Measurements from ENCODE around the gene RXFP3. TPM values are rescaled to one million over a fixed set of nuclear protein-coding genes. Genes with fewer than 3 reads are reported as not detected.

Gene RXFP3
- polyA plus RNA-seq, 1 donor (not counting 4 experiments of a cell fraction or from before 2014, with no cell fraction given): not detected

- no peak overlapping the region for H3K9ac ChIP-seq (ENCODE audit: control insufficient read depth, extremely low read depth, insufficient read depth, low read length)
- H3K4me1 ChIP-seq (ENCODE audit: control insufficient read depth, extremely low read depth, insufficient read depth, low read length): no peaks in the 10 kb centered on the region
- no peaks in the 10 kb centered on the region for H3K79me2 ChIP-seq (ENCODE audit: control insufficient read depth, insufficient read depth, low read length)
- no peak overlapping the region for H3K27ac ChIP-seq (ENCODE audit: control insufficient read depth, insufficient read depth, low read length)
- H2AFZ ChIP-seq (ENCODE audit: control insufficient read depth, low read length): no peak overlapping the region
- no peaks in the 10 kb centered on the region for H3K9me1 ChIP-seq (ENCODE audit: control insufficient read depth, extremely low read depth, insufficient read depth, low read length)
- FAIRE-seq (no peak), DNase-seq (ENCODE audit: low read depth, low spot score) (no peak)
- H4K20me1 ChIP-seq (ENCODE audit: control insufficient read depth, extremely low read depth, insufficient read depth, low read length): no peaks in the 10 kb centered on the region
- H3K9me3 ChIP-seq (ENCODE audit: control insufficient read depth, low read depth, low read length): no peaks in the 10 kb centered on the region
- TF ChIP-seq CTCF (optimal IDR thresholded peaks at IDR 0.05 in 1 of 3, IDR thresholded peaks at IDR 0.05 in 1 of 3, conservative IDR thresholded peaks at IDR 0.05 in 1 of 3; ENCODE audit: extremely low read depth in 1 of 3, insufficient read depth in 2 of 3, low read length in 3 of 3): no peak
- no peak for TF ChIP-seq EZH2 (IDR thresholded peaks at IDR 0.05; ENCODE audit: low read length)
- dilution Hi-C loops (cut with MboI; ENCODE audit: extremely low pct_ligation_motif_present, low sequenced_read_pairs): no loop called here
- H3K4me3 ChIP-seq (ENCODE audit: control insufficient read depth in 2 of 3, extremely low read depth in 1 of 3, insufficient read depth in 2 of 3, low read depth in 1 of 3, low read length in 3 of 3): no peak overlapping the region
- H3K4me2 ChIP-seq (ENCODE audit: control insufficient read depth, extremely low read depth, insufficient read depth, low read depth, low read length): no peak overlapping the region
- peaks cover 11% of the 10 kb centered on the region for H3K27me3 ChIP-seq (ENCODE audit: control insufficient read depth, extremely low read depth, insufficient read depth, low read length)
- no peaks in the 10 kb centered on the region for H3K36me3 ChIP-seq (ENCODE audit: control insufficient read depth in 2 of 2, extremely low read depth in 1 of 2, insufficient read depth in 2 of 2, low read length in 2 of 2)
These were observed 40.1 kb downstream of the RXFP3 start for GRCh38 chr5:33976307-33976706.

- Histone ChIP-seq H3K79me2 (ENCODE audit: control insufficient read depth, insufficient read depth, low read length) (no peaks in the 10 kb centered on the region), H3K9me3 (ENCODE audit: control insufficient read depth, low read depth, low read length) (no peaks in the 10 kb centered on the region), H3K36me3 (ENCODE audit: control insufficient read depth in 2 of 2, extremely low read depth in 1 of 2, insufficient read depth in 2 of 2, low read length in 2 of 2) (no peaks in the 10 kb centered on the region), H3K27me3 (ENCODE audit: control insufficient read depth, extremely low read depth, insufficient read depth, low read length) (peaks cover 11% of the 10 kb centered on the region), H3K27ac (ENCODE audit: control insufficient read depth, insufficient read depth, low read length) (no peak overlapping the region), H3K4me1 (ENCODE audit: control insufficient read depth, extremely low read depth, insufficient read depth, low read length) (no peaks in the 10 kb centered on the region), H3K9ac (ENCODE audit: control insufficient read depth, extremely low read depth, insufficient read depth, low read length) (no peak overlapping the region), H4K20me1 (ENCODE audit: control insufficient read depth, extremely low read depth, insufficient read depth, low read length) (no peaks in the 10 kb centered on the region), H3K4me3 (ENCODE audit: control insufficient read depth in 2 of 3, extremely low read depth in 1 of 3, insufficient read depth in 2 of 3, low read depth in 1 of 3, low read length in 3 of 3) (no peak overlapping the region), H3K4me2 (ENCODE audit: control insufficient read depth, extremely low read depth, insufficient read depth, low read depth, low read length) (no peak overlapping the region), H3K9me1 (ENCODE audit: control insufficient read depth, extremely low read depth, insufficient read depth, low read length) (no peaks in the 10 kb centered on the region), H2AFZ (ENCODE audit: control insufficient read depth, low read length) (no peak overlapping the region)
- no peak for FAIRE-seq
- dilution Hi-C loops (cut with MboI; ENCODE audit: extremely low pct_ligation_motif_present, low sequenced_read_pairs): no loop called here
- DNase-seq (ENCODE audit: low read depth, low spot score): no peak
- TF ChIP-seq EZH2 (IDR thresholded peaks at IDR 0.05; ENCODE audit: low read length): no peak
- TF ChIP-seq CTCF (optimal IDR thresholded peaks at IDR 0.05 in 1 of 3, IDR thresholded peaks at IDR 0.05 in 1 of 3, conservative IDR thresholded peaks at IDR 0.05 in 1 of 3; ENCODE audit: extremely low read depth in 1 of 3, insufficient read depth in 2 of 3, low read length in 3 of 3): no peak
These were observed 42.1 kb downstream of the RXFP3 start for GRCh38 chr5:33978306-33978705.

Data from keratinocyte (primary cell).